NOMO-1 treated with dmso at 0.1 percent for 144 hours (cell line): ENCODE data around the gene BCORL1.

Experiments used
- DNase-seq: peaks from one replicate; lab custom pipeline; 2025; ENCODE audit not compliant: unreplicated experiment; lab: John Stamatoyannopoulos, UW

BCORL1 gene

GRCh38 chrX:129982300-129983251 is at the start of gene BCORL1:
Gene BCORL1 (plus strand): TSS chrX:129982635. CDS start chrX:130005232, 22,597 bp downstream.
- DNase-seq = peak; percentile 91

GRCh38 chrX:129932821-129933321 is 49.6 kb upstream of the BCORL1 start:
- DNase-seq = no peak

GRCh38 chrX:129933700-129934099 is 48.7 kb upstream of the BCORL1 start:
- DNase-seq = no peak

DNA sequence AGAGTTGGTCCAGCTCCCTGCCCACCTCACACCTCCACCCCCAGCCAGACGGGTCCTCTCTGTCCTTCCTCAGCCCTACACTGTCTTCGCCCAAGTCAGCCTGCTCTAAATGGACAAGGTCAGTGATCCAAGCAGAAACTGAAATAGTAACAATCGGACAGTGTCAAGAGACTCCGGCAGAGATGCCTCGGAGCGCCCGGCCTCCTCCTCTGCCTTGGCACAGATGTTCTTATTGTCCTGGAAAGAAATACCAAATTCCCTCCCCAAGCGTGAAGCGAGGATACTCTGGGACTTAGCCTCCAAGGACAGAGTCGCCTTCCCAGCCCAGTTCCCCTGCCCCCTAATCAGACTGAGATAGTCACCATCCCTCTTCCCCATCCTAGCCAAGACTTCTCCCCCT is 48.0 kb upstream of the BCORL1 start:
- no peak for DNase-seq

DNA sequence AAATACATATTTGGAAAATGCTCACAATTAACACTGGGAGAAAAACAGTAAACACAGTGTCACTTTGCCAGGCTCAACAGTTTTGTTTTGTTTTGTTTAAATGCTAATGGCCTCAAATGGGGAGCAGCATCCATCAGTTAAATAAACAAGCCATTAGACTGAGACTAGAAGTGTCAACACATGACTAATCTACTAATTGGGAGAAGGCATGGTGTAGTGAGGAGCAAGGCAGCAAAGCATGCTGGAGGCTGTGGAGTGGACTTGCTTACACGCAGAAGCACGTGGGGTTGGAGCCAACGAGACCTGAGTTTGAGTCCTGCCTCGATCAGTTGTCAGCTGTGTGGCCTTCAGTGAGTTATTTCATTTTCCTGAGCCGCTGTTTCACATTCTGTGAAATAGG is 47.5 kb upstream of the BCORL1 start:
- DNase-seq = no peak

DNA sequence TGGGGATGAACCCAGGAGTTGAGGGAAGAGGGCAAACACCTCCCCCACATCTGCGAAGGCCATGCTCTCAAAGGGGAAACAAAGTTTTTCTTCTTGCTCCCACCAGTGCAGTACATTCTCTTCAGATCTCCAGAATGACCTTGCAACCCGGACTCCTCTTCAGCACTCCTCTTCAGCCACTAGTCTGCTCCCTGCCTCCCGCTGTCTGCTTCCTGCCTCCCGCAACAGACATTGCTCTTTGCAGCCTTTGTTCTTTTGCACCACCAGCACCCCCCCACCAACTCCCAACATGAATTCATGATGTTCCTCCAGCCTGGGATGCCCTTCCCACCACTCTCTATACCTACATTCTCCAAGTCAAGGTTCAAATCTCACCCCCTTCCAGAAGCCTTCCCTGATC is 44.4 kb upstream of the BCORL1 start:
- no peak for DNase-seq

GRCh38 chrX:129939986-129940385 is 42.4 kb upstream of the BCORL1 start:
- no peak for DNase-seq

GRCh38 chrX:129940721-129941120 is 41.7 kb upstream of the BCORL1 start:
- no peak for DNase-seq

- DNase-seq = no peak
Measured at GRCh38 chrX:129945131-129945530, 37.3 kb upstream of the BCORL1 start.

DNA sequence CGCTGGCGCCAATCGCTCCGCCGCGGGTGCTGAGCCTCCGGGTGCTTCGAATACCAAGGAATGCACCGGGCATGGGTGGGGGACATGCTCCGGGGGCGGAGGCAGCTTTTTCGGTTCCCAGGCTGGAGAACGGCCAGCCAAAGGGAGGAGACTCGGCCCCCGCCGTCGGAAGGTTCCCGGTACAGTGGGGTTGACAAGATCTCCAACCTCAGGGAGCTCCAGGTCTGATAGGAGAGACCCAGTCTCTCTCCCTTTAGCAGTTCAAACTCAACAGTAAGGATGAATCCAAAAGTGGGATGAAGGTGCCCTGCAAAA is 29.1 kb upstream of the BCORL1 start:
- DNase-seq = no peak

- DNase-seq = no peak
Measured at GRCh38 chrX:129953881-129954280, 28.6 kb upstream of the BCORL1 start.

GRCh38 chrX:129954804-129955203 is 27.6 kb upstream of the BCORL1 start:
- DNase-seq = no peak

DNA sequence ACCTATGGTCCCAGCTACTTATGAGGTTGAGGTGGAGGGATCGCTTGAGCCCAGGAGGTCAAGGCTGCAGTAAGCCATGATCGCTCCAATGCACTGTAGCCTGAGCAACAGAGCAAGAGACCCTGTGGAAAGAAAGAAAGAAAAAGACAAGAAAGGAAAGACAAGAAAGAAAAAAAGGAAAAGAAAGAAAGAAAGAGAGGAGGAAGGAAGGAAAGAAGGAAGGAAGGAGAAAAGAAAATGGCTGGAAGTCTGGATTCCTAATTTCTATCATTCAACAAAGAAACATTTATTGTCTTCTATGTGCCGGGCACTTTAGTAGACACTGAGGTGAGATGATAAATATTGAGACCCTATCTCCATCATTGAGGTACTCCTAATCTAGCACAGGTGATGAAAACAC is 26.8 kb upstream of the BCORL1 start:
- DNase-seq = no peak

GRCh38 chrX:129956145-129956544 is 26.3 kb upstream of the BCORL1 start:
- no peak for DNase-seq

- DNase-seq = no peak
Measured at GRCh38 chrX:129956765-129957164, 25.7 kb upstream of the BCORL1 start.

DNA sequence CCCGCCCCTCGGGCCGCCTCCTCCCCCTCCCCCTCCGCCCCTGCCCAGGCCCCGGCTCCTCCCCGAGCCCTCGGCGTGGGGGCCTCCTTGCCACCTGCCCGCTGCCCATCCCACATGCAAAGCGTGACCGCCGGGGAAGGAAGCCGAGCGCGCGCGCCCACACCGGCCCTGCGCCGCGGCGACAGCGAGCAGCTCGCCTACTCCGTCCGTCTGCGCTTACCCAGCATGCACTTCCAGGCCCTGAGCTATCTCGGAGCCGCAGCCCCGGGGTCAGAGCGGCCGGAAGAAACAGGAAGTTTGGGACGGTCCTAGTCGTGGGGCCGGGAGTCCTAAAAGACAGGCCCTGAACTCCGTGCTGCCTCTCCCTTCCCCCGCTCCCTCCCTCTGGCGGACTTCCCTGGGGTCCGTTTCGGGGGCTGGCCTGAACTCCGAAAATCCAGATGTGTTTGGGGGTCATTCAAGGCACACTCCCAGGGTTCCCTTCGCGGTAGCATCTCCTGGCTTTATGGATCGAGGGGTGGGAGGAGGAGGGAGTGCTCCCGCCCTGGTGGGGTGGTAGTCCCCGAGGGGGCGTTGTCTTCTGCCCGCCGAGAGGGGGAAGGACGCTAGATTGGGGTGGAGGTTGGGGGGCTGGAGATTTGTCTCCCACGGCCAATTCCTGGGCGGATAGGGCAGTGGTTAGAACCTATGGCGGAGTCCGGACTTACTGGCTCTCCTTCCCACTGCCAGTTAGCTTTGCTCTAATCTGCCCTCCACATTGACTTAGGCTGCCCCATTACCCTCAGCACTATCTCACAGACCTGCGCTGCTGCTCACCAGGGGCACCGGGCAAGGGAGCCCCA is 25.0 kb upstream of the BCORL1 start:
- peak; percentile 75 for DNase-seq

GRCh38 chrX:129958083-129958465 is 24.4 kb upstream of the BCORL1 start:
- no peak for DNase-seq

DNA sequence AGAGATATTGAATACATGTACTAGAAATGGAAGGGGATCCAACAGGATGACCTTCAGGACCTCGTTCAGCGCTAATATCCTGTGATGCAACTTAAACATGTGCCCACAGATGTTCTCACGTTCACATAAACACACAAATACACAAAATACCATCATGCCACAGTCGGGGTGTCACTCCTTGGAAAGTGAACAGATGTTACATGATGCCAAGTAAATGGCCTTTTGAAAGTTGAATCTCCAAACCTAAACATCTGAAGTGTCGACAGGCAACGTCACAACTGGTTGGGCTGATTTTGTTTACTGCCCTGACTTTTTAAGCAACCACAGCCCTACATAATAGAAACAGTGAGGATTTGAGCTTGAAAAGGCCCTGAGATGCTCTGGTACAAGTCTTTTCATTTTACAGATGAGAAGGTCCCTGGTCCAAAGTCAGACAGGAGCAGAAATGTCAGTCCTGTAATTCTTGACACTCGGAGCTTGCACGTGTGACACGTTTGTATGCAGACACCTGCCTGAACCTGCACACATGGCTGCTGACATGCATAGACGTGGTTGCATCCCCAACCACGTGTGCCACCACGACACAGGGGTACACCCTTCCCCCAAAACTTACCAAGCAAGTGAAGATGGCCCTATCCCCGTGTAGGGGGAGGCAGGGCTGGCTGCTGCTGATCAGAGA is 23.5 kb upstream of the BCORL1 start:
- DNase-seq = no peak

DNA sequence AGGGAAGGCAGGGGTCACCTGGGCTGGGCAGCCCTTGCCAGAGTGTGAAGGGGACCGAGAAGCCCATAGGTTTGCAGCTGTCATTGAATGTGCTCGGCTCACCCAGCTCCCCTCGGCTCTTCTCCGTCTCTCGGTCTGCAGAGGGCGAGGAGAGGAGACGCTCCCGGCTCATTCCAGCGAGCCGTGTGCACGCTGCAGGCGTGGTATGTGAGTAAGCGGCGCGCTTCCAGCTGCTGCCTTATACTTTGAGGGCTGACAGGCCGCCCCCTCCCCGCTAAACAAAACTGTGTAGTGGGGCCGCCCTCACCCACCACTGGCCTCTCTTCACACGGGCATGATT is 23.0 kb upstream of the BCORL1 start:
- DNase-seq = no peak

DNA sequence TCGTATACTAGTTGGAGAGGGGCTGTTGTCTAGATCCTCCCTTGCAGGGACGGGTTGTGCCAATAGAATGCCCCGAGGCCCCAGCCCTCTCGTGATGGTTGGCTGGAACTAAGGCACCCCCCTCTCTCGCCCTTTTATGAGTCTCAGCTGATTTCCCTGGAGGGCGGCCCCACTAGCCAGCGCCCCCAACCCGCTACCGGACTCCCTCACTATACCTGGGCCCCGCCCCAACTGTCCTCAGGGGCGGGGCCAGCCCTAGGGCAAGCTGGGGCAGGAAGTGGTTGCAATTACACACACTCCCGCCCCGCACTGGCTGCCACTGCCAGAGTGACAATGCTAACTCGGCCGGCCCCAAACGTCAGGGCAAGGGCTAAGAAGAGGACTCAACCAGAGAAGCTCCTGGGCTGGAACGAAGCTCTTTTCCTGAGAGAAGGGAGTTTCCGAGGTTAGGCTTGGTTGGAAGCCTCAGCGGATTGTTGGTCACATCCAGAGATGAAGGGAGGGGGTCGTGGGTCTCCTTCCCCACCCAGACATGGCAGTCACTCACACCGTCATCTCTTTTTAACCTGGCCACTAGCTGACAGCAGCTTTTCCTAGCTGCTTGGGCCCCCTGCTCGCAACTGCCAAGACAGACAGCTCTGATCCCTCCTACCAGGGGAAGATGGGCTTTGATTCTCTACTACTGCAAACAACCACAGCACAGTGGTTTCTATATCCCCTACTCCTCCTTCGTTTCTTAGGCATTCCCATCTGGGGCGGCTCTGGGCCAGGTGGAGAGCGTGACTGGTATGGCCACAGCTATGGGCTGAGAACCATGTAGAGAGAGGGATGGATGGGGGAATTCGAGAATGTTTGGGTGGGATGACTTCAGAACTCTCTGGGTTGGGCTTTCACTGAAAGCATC is 21.0 kb upstream of the BCORL1 start:
- DNase-seq = peak; percentile 55
